ENCODE data around the gene TTLL8.
"Not testable (repeated sequence)": the region's sequence is repeated elsewhere in the genome, so short reads cannot be mapped to it uniquely, and the experiment has no call there.

GRCh38 chr22:49989826-49990225 lies 68.3 kb downstream of the TTLL8 start:
- TF ChIP-seq CTCF (IDR thresholded peaks at IDR 0.05; ENCODE audit: poor library complexity); EZH2phosphoT487 (IDR thresholded peaks at IDR 0.05; ENCODE audit: low read depth, severe bottlenecking, unreplicated experiment): not testable (repeated sequence)
